ENCODE measurements around the gene KTN1.

- no peak for TF ChIP-seq EZH2phosphoT487 (IDR thresholded peaks at IDR 0.05; ENCODE audit: borderline replicate concordance)
- TF ChIP-seq CTCF (conservative IDR thresholded peaks at IDR 0.05; ENCODE audit: low read length) = no peak
These were observed 122.5 kb downstream of the KTN1 start for GRCh38 chr14:55702511-55702910.

All from Loucy (cell line).